Measurements from ENCODE around the gene GP1BB.
"Not testable (repeated sequence)": the region's sequence is repeated elsewhere in the genome, so short reads cannot be mapped to it uniquely, and the experiment has no call there.

Gene GP1BB

GRCh38 chr22:19714312-19715187, 8.8 kb upstream of the GP1BB start, which contains the start of gene SEPTIN5:
Gene SEPTIN5 (plus strand): TSS chr22:19714503. CDS start chr22:19714589, 86 bp downstream.
- no peak for DNase-seq

DNA sequence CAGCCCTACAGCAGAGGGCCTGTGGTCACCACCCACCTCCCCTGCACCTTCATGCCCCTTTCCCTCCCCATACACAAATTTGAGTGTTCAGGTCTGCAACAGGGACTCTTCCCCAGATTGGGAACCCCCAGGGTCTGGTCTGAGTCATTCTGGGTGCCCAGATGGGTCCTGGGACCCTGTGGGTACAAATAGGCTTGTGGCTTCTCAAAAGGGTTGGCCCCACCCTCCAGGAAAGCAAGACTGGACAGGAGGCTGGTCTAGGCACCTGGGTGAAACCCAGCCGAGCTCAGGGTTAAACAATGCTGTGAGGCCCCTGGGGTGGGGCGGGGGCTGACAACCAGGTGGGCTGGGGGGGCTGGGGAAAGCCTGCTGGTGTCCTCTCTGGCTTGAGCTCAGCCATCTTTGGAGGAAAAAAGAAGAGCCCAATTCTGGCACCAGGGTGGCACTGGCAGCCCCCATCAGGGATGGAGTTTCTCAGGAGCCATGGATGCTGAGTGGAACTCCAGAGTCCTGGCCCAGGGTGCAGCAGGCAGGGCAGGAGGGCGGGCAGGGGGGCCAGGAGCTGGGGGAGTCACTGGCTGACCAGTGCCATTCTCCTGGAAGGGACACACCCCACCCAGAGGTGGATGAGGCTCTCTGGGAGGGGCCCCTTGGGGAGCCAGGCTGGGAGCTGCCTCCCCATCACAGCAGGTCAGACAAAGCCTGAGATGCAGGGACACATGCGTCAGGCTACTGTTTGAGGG, 8.0 kb upstream of the GP1BB start:
- DNase-seq, result no peak

DNA sequence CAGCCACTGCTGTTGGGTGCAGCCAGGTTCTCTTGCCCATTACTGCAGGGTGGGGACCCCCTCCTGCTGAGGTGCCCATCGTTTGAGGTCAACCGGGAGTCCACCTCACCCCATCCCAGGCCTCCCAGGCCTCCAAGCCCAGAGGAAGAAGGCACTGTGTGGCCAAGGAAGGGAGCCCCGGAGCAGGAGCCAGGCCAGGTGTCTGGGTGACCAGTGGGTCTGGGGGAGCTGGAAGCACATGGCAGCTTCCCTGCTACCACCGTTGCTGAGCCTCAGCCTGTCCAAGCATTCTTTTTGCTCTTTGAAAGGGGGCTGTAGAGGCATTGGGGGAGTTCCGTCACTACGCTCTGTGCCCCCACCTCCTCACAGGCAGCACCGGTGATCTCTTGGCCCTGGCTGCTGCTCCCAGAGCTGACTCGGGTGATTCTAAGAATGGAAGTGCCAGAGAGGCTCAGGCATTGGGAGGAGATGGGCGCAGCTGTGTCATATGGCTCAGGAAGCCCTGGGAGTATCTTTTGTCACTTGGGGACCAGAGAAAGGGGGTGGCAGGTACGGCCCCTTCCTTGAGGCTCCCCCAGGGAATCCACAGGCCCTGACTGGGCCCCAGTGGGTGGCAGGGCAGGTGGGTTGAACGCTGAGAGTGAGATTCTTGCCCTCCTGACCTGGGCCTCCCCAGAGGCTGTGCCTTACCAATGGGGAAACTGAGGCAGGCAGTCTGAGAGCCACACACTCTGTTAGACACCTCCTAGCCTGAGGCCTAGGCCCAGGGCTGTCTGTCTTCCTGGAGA, 7.1 kb upstream of the GP1BB start:
- no peak for DNase-seq

- DNase-seq, result no peak
Measured at GRCh38 chr22:19716829-19717105, 6.6 kb upstream of the GP1BB start.

GRCh38 chr22:19717181-19717580, 6.2 kb upstream of the GP1BB start:
- DNase-seq, result no peak

DNA sequence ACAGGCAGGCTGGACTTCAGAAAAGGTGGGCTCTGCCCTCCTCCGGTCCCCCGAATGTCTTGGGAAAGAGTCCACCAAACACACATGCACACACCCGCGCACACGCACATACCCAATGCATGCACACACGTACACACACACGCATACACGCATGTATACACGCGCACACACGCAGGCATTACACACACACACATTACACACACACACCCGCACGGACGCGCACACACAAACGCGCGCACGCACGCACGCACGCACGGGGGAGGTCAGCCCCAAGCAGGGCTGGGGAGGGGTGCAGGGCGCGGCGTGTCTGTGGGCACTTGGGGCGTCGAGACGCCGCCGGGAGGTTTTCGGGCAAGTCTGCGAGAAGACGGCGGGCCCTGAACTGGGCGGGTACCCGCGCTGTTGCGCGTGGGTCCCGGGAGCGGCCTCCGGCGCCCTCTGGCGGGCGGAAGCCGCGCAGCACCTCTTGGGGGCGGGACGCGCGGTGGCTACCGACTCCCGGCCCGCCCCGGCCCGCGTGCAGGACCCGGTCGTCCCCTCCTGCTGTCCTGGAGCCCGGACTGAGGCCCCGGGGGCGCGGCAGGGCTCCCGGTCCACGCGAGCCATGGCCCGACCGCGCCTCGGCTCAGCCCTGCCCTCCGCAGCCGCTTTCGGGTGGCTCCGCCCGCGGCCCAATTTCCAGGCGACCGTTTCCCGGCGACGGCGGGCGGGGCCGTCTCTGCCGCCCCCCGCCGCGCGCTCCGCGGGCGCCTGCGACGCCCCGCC, 5.5 kb upstream of the GP1BB start:
- no peak for DNase-seq

DNA sequence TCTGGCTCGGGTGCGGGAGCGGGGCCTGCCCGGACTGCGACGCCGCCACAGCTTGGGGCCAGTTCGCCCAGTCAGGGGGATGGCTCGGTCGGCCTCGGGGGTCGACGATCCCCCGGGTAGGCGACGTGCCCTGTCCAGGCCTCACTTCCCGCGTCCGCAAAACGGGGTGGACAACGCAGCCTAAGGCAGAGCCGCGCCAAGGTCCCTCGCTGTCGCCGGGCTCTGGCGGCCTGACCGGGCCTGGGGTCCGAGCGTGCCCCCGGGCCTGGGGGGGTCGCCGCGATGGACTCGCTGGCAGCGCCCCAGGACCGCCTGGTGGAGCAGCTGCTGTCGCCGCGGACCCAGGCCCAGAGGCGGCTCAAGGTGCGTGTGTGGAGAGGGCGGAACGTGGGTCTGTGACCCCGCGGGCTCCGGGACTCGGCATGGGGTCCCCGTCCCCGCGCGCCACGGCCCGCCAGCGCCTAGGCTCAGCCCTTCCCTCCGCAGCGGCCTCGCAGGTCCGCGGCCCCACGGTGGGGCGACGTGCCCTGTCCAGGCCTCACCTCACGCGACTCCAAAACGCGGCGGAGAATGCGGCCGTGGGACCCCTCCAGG, 4.8 kb upstream of the GP1BB start:
- DNase-seq, result no peak

DNA sequence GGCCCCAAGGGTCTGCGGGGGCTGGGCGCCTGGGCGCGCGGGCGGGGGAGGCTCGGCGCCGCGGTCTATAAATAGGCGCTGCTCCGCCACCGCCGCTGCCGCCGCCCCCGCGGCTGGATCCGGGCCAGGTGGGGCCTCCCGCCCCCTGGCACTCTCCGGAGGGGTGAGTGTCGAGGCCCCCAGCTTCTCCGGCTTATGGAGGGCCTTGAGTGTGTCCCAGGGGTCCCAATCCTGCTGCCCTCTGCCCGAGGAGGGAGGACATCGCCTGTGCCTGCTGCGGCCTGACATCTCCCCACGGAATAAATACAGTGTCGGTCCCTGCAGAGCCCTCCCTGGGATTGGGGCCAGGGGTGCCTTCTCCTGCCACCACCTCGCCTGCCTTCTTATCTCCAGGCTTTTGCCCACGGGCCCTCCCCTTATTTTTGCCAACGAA, 4.3 kb upstream of the GP1BB start:
- DNase-seq, result no peak

DNA sequence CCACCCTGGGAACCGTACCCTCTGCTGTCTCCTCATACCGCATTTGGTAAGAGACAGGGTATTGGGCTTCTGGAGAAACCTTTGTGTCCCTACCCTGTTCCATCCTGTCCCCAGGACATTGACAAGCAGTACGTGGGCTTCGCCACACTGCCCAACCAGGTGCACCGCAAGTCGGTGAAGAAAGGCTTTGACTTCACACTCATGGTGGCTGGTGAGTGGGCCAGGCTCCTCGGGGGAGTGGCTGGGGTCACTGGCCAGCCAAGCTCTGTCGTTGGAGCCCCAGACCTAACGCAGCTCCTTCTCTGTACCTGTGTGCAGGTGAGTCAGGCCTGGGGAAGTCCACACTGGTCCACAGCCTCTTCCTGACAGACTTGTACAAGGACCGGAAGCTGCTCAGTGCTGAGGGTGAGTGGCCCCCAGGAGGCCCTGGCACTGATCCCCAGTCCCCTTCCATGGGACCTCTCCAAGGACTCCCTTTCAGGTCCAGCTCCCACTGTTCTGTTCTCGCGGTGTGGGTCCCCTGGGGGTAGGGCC, 3.8 kb upstream of the GP1BB start:
- DNase-seq, result no peak

- DNase-seq, result no peak
Measured at GRCh38 chr22:19720150-19720827, 3.0 kb upstream of the GP1BB start.

- no peak for DNase-seq
Measured at GRCh38 chr22:19720999-19721329, 2.4 kb upstream of the GP1BB start.

DNA sequence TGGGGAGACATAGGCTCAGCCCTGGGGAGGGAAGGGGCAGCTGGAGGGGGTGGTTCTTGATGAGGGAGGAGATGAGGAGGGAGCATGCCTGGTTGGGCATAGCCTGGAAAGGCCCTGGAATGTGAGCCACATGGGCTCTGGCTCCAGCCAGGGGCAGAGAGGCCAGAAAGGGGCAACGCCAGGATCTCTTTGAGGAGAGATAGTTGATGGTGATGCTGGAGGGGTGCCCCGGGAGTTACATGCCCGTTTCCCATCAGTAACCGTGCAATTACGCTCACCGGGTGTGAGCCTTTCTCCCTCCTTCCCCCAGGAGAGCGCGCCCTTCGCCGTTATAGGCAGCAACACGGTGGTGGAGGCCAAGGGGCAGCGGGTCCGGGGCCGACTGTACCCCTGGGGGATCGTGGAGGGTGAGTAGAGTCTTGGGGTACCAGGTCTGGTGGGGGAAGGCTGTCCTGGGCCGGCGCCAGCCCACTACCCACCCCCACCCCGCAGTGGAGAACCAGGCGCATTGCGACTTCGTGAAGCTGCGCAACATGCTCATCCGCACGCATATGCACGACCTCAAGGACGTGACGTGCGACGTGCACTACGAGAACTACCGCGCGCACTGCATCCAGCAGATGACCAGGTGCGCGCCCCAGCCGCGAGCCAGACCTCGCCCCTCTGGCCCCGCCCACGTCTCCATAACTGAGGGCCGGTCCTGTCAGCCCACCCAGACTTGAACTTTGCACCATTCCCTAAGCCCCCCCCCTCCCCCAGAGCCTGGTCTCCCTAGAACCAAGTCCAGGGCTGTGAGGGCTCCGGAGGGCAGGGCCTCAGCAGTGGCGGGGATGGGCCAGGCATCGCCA, 1.8 kb upstream of the GP1BB start:
- DNase-seq, result no peak

GRCh38 chr22:19722178-19722981, 959 bp upstream of the GP1BB start:
- DNase-seq, result no peak

GRCh38 chr22:19722982-19723231, 432 bp upstream of the GP1BB start:
- DNase-seq, result no peak

- no peak for DNase-seq
Measured at GRCh38 chr22:19723983-19724827, 866 bp downstream of the GP1BB start.

- no peak for DNase-seq
Measured at GRCh38 chr22:19724927-19725661, 1.8 kb downstream of the GP1BB start.

DNA sequence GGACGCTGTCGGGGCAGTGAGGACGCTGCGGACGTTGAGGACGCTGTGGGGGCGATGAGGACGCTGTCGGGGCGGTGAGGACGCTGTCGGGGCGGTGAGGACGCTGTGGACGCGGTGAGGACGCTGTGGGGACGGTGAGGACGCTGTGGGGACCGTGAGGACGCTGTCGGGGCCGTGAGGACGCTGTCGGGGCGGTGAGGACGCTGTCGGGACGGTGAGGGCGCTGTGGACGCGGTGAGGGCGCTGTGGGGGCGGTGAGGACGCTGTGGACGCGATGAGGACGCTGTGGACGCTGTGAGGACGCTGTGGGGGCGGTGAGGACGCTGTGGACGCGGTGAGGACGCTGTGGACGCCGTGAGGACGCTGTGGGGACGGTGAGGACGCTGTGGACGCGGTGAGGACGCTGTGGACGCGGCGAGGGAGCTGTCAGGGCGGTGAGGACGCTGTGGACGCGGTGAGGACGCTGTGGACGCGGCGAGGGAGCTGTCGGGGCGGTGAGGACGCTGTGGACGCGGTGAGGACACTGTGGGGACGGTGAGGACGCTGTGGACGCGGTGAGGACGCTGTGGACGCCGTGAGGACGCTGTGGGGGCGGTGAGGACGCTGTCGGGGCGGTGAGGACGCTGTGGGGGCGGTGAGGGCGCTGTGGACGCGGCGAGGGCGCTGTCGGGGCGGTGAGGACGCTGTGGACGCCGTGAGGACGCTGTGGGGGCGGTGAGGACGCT, 2.9 kb downstream of the GP1BB start:
- not testable (repeated sequence) for DNase-seq

All from NCI-H187 treated with DMSO at 0.1 percent for 48 hours (cell line).